IMR-90 (cell line): ENCODE results near the gene TANC2. TPM values are rescaled to one million over a fixed set of nuclear protein-coding genes. Genes with fewer than 3 reads are reported as not detected.

ENCODE experiments used
- ATAC-seq: fragments of 200-7000 bp; cut with Tn5 transposase; 2 replicates; pipeline ENCODE4 v1.9.1; 2020; ENCODE audit warnings: low read depth, mild to moderate bottlenecking, moderate library complexity
- BruUV-seq: library from RNA; stranded (reverse); fragments of 400-500 nt; replicated peaks from 2 replicates; lab custom pipeline; 2021; lab: Mats Ljungman, UMichigan
- CTCF ChIA-PET: fragments of 300-600 bp; formaldehyde crosslinking; extraction: SDS; loops from one replicate; lab custom pipeline; 2021; ENCODE audit warnings: antibody characterized with exemption; lab: Yijun Ruan, JAX
- POLR2A ChIA-PET: fragments of 300-600 bp; sonication (Branson Sonifier 250); formaldehyde crosslinking; loops from one replicate; lab custom pipeline; 2022; ENCODE audit warnings: antibody characterized with exemption; ENCODE audit not compliant: unreplicated experiment; lab: Charles Lee
- DNase-seq: peaks from one replicate; pipeline ENCODE4 v3.0.0; 2013
- H2AFZ ChIP-seq: replicated peaks from 2 replicates; pipeline ENCODE3; 2013; ENCODE audit warnings: low read length, mild to moderate bottlenecking; ENCODE audit not compliant: poor library complexity
- H2AK5ac ChIP-seq: 2 replicates; pipeline ENCODE4 v1.6.1; 2013; ENCODE audit warnings: low read depth, low read length, inconsistent platforms
- H2AK9ac ChIP-seq: replicated peaks from 2 replicates; pipeline ENCODE3; 2013; ENCODE audit warnings: mild to moderate bottlenecking, low read depth, low read length, moderate library complexity; ENCODE audit not compliant: poor library complexity
- H2BK120ac ChIP-seq: 2 replicates; pipeline ENCODE4 v1.6.1; 2013; ENCODE audit warnings: low read depth, low read length, inconsistent platforms
- H2BK15ac ChIP-seq: 3 replicates; pipeline ENCODE4 v1.6.1; 2013; ENCODE audit warnings: low read depth, low read length, inconsistent platforms
- H2BK20ac ChIP-seq: 2 replicates; pipeline ENCODE4 v1.6.1; 2013; ENCODE audit warnings: low read depth, mild to moderate bottlenecking, inconsistent platforms, low read length, moderate library complexity
- H2BK5ac ChIP-seq: 2 replicates; pipeline ENCODE4 v1.6.1; 2013; ENCODE audit warnings: mild to moderate bottlenecking, low read depth, low read length, inconsistent platforms; ENCODE audit not compliant: poor library complexity, severe bottlenecking
- H3K14ac ChIP-seq: replicated peaks from 2 replicates; pipeline ENCODE4 v1.6.1; 2013; ENCODE audit warnings: low read depth, low read length, inconsistent platforms
- H3K18ac ChIP-seq: 2 replicates; pipeline ENCODE4 v1.6.1; 2013; ENCODE audit warnings: low read depth, low read length, control low read depth
- H3K23ac ChIP-seq: 2 replicates; pipeline ENCODE4 v1.6.1; 2013; ENCODE audit warnings: low read depth, low read length, inconsistent platforms
- H3K27ac ChIP-seq: 2 replicates; pipeline ENCODE4 v1.5.1; 2013; ENCODE audit warnings: mild to moderate bottlenecking, control low read depth, low read length; ENCODE audit not compliant: insufficient read depth
- H3K27me3 ChIP-seq: 2 replicates; pipeline ENCODE4 v1.6.1; 2013; ENCODE audit warnings: low read length; ENCODE audit not compliant: control insufficient read depth, insufficient read depth
- H3K36me3 ChIP-seq: 2 replicates; pipeline ENCODE4 v1.6.1; 2013; ENCODE audit warnings: low read length, mixed read lengths; ENCODE audit not compliant: control insufficient read depth, insufficient read depth
- H3K4ac ChIP-seq: 2 replicates; pipeline ENCODE4 v1.6.1; 2013; ENCODE audit warnings: low read depth, low read length, inconsistent platforms
- H3K4me1 ChIP-seq: 2 replicates; pipeline ENCODE4 v1.6.1; 2013; ENCODE audit warnings: low read length, mixed read lengths; ENCODE audit not compliant: control insufficient read depth, insufficient read depth
- H3K4me2 ChIP-seq: 2 replicates; pipeline ENCODE4 v1.6.1; 2013; ENCODE audit warnings: low read depth, mild to moderate bottlenecking, control low read depth, low read length, moderate library complexity
- H3K4me3 ChIP-seq: 2 replicates; pipeline ENCODE4 v1.5.1; 2013; ENCODE audit warnings: low read depth, mild to moderate bottlenecking, control low read depth, low read length, moderate library complexity; ENCODE audit not compliant: insufficient read depth
- H3K56ac ChIP-seq: 2 replicates; pipeline ENCODE4 v1.6.1; 2013; ENCODE audit warnings: low read length, inconsistent platforms; ENCODE audit not compliant: insufficient read depth; ENCODE audit errors: extremely low read depth
- H3K79me1 ChIP-seq, 2 experiments: 2 replicates each; pipeline ENCODE4 v1.6.1; 2013; ENCODE audit warnings: low read length in 2 of 2, inconsistent platforms in 1 of 2, low read depth in 1 of 2
- H3K9ac ChIP-seq: 2 replicates; pipeline ENCODE4 v1.6.1; 2013; ENCODE audit warnings: low read depth, low read length, control low read depth
- H3K9me1 ChIP-seq: 2 replicates; pipeline ENCODE4 v1.6.1; 2013; ENCODE audit warnings: low read length, inconsistent platforms; ENCODE audit not compliant: insufficient read depth
- H3K9me3 ChIP-seq: 2 replicates; pipeline ENCODE4 v1.6.1; 2013; ENCODE audit warnings: low read length; ENCODE audit not compliant: control insufficient read depth, insufficient read depth
- H4K20me1 ChIP-seq: 2 replicates; pipeline ENCODE4 v1.6.1; 2013; ENCODE audit warnings: low read length, inconsistent platforms; ENCODE audit not compliant: insufficient read depth
- H4K5ac ChIP-seq: 2 replicates; pipeline ENCODE4 v1.6.1; 2013; ENCODE audit warnings: mild to moderate bottlenecking, low read depth, low read length, control low read depth
- H4K8ac ChIP-seq, 2 experiments: 2 replicates each; pipeline ENCODE4 v1.6.1; 2013; ENCODE audit warnings: low read depth in 2 of 2, low read length in 2 of 2, control low read depth in 1 of 2, inconsistent platforms in 1 of 2
- H4K91ac ChIP-seq: 2 replicates; pipeline ENCODE4 v1.6.1; 2013; ENCODE audit warnings: low read depth, low read length, inconsistent platforms; ENCODE audit not compliant: insufficient read depth
- BHLHE40 ChIP-seq: fragments of 150-350 bp; IDR thresholded peaks from 2 replicates; pipeline ENCODE4 v1.6.1; 2016; ENCODE audit warnings: mild to moderate bottlenecking, low read depth, low read length
- MXI1 ChIP-seq: IDR thresholded peaks from 2 replicates; pipeline ENCODE4 v1.6.1; 2012; ENCODE audit warnings: low read depth, mild to moderate bottlenecking, low read length, moderate library complexity, borderline replicate concordance
- NFE2L2 ChIP-seq: fragments of 150-350 bp; IDR thresholded peaks from 2 replicates; pipeline ENCODE4 v1.6.1; 2016; ENCODE audit warnings: low read depth, mild to moderate bottlenecking, low read length
- WGBS, 2 experiments: methylation state at CpG; one replicate each; pipeline versions ENCODE4 v1.1.5 to v1.1.7; 2013; ENCODE audit warnings: missing lambda C conversion rate in 2 of 2; ENCODE audit not compliant: insufficient read length in 1 of 2; ENCODE audit errors: extremely low coverage in 2 of 2; 5-methylcytosine and 5-hydroxymethylcytosine counted together
- dilution Hi-C: fragments of 300-500 bp; cut with HindIII; formaldehyde crosslinking; loops from one replicate; pipeline ENCODE4 v1.14.3; 2018; ENCODE audit warnings: low sequenced_read_pairs; ENCODE audit not compliant: unreplicated experiment
- in situ Hi-C: fragments of 300-500 bp; cut with MboI; formaldehyde crosslinking; loops from 3 replicates; pipeline ENCODE4 v1.14.3; 2019; ENCODE audit warnings: low sequenced_read_pairs, inconsistent platforms, mixed read lengths
- intact Hi-C: fragments of 100-400 bp; cut with micrococcal nuclease; formaldehyde crosslinking; loops from 2 replicates; pipeline ENCODE4 v1.10.0; 2022
- polyA plus RNA-seq, 3 experiments: library from polyadenylated mRNA; depleted of rRNA; stranded (reverse); fragments of >200 nt; gene quantifications; 2 replicates each; pipeline ENCODE4 v1.2.3, GENCODE V29; 2012; ENCODE audit warnings: low replicate concordance in 1 of 3
- total RNA-seq: library from RNA; depleted of rRNA; stranded (reverse); fragments of >200 nt; gene quantifications from 2 replicates; pipeline ENCODE4 v1.2.3, GENCODE V29; 2012

Gene TANC2
- total and polyA plus RNA-seq, 2 of the 4 experiments (the other 2 are of a cell fraction): 20.6 to 41.4 TPM

DNA sequence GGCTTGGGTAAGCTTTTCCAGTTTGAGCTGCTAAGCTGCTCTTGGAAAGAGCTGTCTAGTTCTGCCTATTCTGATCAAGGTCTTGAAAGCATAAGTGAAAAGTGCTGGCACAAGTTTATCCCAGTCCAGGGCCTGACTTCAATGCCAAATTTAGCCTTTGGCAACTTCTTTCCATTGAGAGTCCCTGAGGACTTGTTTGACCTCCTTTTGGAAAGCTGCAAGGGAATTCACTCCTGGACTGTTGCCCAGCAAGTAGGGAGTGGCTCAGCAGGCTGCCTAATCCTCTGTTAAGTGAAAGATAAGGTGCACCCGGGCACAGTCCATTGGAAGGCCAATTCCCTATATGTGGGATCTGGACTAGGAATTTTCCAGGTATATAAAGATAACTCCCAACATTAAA lies 16.0 kb upstream of the TANC2 start:
- Histone ChIP-seq H3K4me3 (no peak overlapping the region), H2BK20ac (no peak overlapping the region), H4K5ac (no peak overlapping the region), H2AFZ (no peak overlapping the region), H3K36me3 (no peaks in the 10 kb centered on the region), H2BK5ac (no peak overlapping the region), H4K20me1 (no peaks in the 10 kb centered on the region), H4K8ac (no peak overlapping the region), H3K14ac (no peak overlapping the region), H3K27me3 (no peaks in the 10 kb centered on the region; the same call in 1 of the 2 replicates), H2AK9ac (no peak overlapping the region), H3K9me3 (no peaks in the 10 kb centered on the region), H3K4me1 (no peaks in the 10 kb centered on the region), H2BK15ac (no peak overlapping the region), H3K27ac (no peak overlapping the region), H3K79me1 (no peaks in the 10 kb centered on the region), H3K9me1 (peaks cover 2% of the 10 kb centered on the region; the same call in 1 of the 2 replicates), H3K23ac (no peak overlapping the region), H3K9ac (no peak overlapping the region), H3K56ac (no peak overlapping the region), H2BK120ac (no peak overlapping the region), H2AK5ac (no peak overlapping the region), H3K18ac (no peak overlapping the region), H3K4me2 (no peak overlapping the region), H3K4ac (no peak overlapping the region), H4K91ac (no peak overlapping the region)
- ChIA-PET CTCF (interaction anchor here (0.5 to 1.0 kb wide), 2 partner anchors 15 to 16 kb away, joined by 3 to 7 read pairs; no protein-coding TSS in a partner anchor), POLR2A (no interaction called here)
- dilution Hi-C loops: no loop called here
- no CpG with 5 or more reads among the region's 1 CpG for WGBS, 2 experiments
- DNase-seq (peak; percentile 45), ATAC-seq (no peak)
- no peak for TF ChIP-seq BHLHE40
- no peak for TF ChIP-seq NFE2L2
- TF ChIP-seq MXI1: no peak
- intact Hi-C loops: loop anchor here (5.0 kb wide), 1 partner anchor 33 kb away; no protein-coding TSS in a partner anchor
- in situ Hi-C loops: no loop called here
- no TSS peak for BruUV-seq
